Esophagus muscularis mucosa (tissue), 4 donors: Measurements from ENCODE around the gene RNF181. TPM values are rescaled to one million over a fixed set of nuclear protein-coding genes. Genes with fewer than 3 reads are reported as not detected.

ENCODE experiments used
- DNase-seq: peaks from one replicate; pipeline ENCODE4 v3.0.0-alpha.2; 2017; ENCODE audit errors: extremely low spot score
- H3K27ac ChIP-seq, 4 donors: fragments of 200-600 bp; sonication (generic); replicated peaks in 1 of 4; 1 replicate in 3 of 4; 2 replicates in 1 of 4; pipeline ENCODE4 v1.5.1; 2016 to 2019; ENCODE audit warnings: mild to moderate bottlenecking in 1 of 4
- H3K27me3 ChIP-seq, 4 donors: fragments of 200-600 bp; sonication (generic); one replicate each; pipeline versions ENCODE4 v1.5.1 to v1.6.0; 2016 to 2019
- H3K36me3 ChIP-seq, 4 donors: fragments of 200-600 bp; sonication (generic); one replicate each; pipeline ENCODE4 v1.5.1; 2016 to 2019
- H3K4me1 ChIP-seq, 4 donors: fragments of 200-600 bp; sonication (generic); one replicate each; pipeline ENCODE4 v1.5.1; 2016 to 2019
- H3K4me3 ChIP-seq, 4 donors: fragments of 200-600 bp; sonication (generic); 1 replicate in 2 of 4; 2 replicates in 2 of 4; pipeline ENCODE4 v1.5.1; 2016 to 2019; ENCODE audit warnings: mild to moderate bottlenecking in 4 of 4, moderate library complexity in 1 of 4
- H3K9me3 ChIP-seq, 4 donors: fragments of 200-600 bp; sonication (generic); 1 replicate in 3 of 4; 2 replicates in 1 of 4; pipeline ENCODE4 v1.5.1; 2016 to 2019
- CTCF ChIP-seq, 3 experiments: fragments of 200-600 bp in 2 of 3; fragments of 450-650 bp in 1 of 3; sonication (generic) in 2 of 3; IDR thresholded peaks; one replicate each; pipeline ENCODE4 v1.5.1; 2017 to 2019; ENCODE audit warnings: antibody characterized with exemption in 3 of 3, mild to moderate bottlenecking in 2 of 3, moderate library complexity in 1 of 3
- EP300 ChIP-seq: sonication (generic); formaldehyde crosslinking; IDR thresholded peaks from one replicate; pipeline ENCODE4 v1.6.1; 2017; ENCODE audit warnings: antibody characterized with exemption
- POLR2A ChIP-seq: fragments of 450-650 bp; IDR thresholded peaks from one replicate; pipeline ENCODE4 v1.6.1; 2017; ENCODE audit warnings: antibody characterized with exemption, moderate library complexity, mild to moderate bottlenecking, low read depth
- POLR2AphosphoS5 ChIP-seq, 2 donors: sonication (generic); formaldehyde crosslinking; IDR thresholded peaks; one replicate each; pipeline ENCODE4 v1.6.1; 2017; ENCODE audit warnings: antibody characterized with exemption in 2 of 2
- WGBS: methylation state at CpG from one replicate; pipeline ENCODE4 v1.1.5; 2018; 5-methylcytosine and 5-hydroxymethylcytosine counted together
- intact Hi-C: fragments of 100-400 bp; cut with DNase I; formaldehyde crosslinking; loops from one replicate; pipeline ENCODE4 v1.15.1; 2023
- total RNA-seq, 4 donors: library from RNA; depleted of rRNA; stranded (reverse); fragments of >200 nt; gene quantifications; one replicate each; pipeline versions ENCODE4 v1.1.0 to v1.2.1, GENCODE V29; 2016

RNF181 gene
- total RNA-seq, 4 donors from 2014 or later = 133 to 142 (median 138) TPM

- no peak for TF ChIP-seq CTCF (IDR thresholded peaks at IDR 0.05)
- TF ChIP-seq EP300 = no peak
- no peak for TF ChIP-seq POLR2A
- TF ChIP-seq POLR2AphosphoS5 (IDR thresholded peaks at IDR 0.05) = no peak
- Histone ChIP-seq H3K27me3 (no peaks in the 10 kb centered on the region), H3K9me3 (no peaks in the 10 kb centered on the region), H3K4me3 (peak overlapping the region in 2 of 4 donors; percentile 36 to 54), H3K27ac (peak overlapping the region; percentile 53 to 74 (median 70)), H3K36me3 (no peaks in the 10 kb centered on the region), H3K4me1 (peaks cover 26 to 54% (median 49%) of the 10 kb centered on the region in 4 donors)
- 56% methylated on average over 6 of the region's 6 CpGs for WGBS
- no peak for DNase-seq
- intact Hi-C loops = no loop called here
Measured at GRCh38 chr2:85579266-85579935, 16.1 kb upstream of the RNF181 start.

- Histone ChIP-seq H3K27ac (peak overlapping the region in 2 of 4 donors; percentile 68 to 74), H3K4me3 (no peak overlapping the region), H3K9me3 (no peaks in the 10 kb centered on the region), H3K36me3 (no peaks in the 10 kb centered on the region), H3K4me1 (peaks cover 33 to 62% (median 57%) of the 10 kb centered on the region in 4 donors), H3K27me3 (no peaks in the 10 kb centered on the region)
- no peak for DNase-seq
- intact Hi-C loops = no loop called here
- TF ChIP-seq POLR2AphosphoS5 (IDR thresholded peaks at IDR 0.05) = no peak
- no peak for TF ChIP-seq CTCF (IDR thresholded peaks at IDR 0.05)
- no peak for TF ChIP-seq EP300
- TF ChIP-seq POLR2A = no peak
- 87% methylated on average over 3 of the region's 3 CpGs for WGBS
Measured at GRCh38 chr2:85580206-85580605, 15.3 kb upstream of the RNF181 start.

GRCh38 chr2:85582492-85582891, 13.1 kb upstream of the RNF181 start:
- WGBS = 63% methylated on average over 1 of the region's 1 CpG
- Histone ChIP-seq H3K9me3 (no peaks in the 10 kb centered on the region), H3K36me3 (no peaks in the 10 kb centered on the region), H3K4me1 (peaks cover 53 to 74% (median 71%) of the 10 kb centered on the region in 4 donors), H3K4me3 (no peak overlapping the region), H3K27me3 (no peaks in the 10 kb centered on the region), H3K27ac (peak overlapping the region in 2 of 4 donors; percentile 7)
- intact Hi-C loops = no loop called here
- no peak for DNase-seq
- no peak for TF ChIP-seq CTCF (IDR thresholded peaks at IDR 0.05)

GRCh38 chr2:85583667-85584353, 11.7 kb upstream of the RNF181 start:
- intact Hi-C loops = no loop called here
- DNase-seq = no peak
- Histone ChIP-seq H3K4me3 (peak overlapping the region; percentile 60 to 76 (median 72)), H3K36me3 (no peaks in the 10 kb centered on the region), H3K9me3 (no peaks in the 10 kb centered on the region), H3K27ac (peak overlapping the region; percentile 82 to 91 (median 86)), H3K27me3 (no peaks in the 10 kb centered on the region), H3K4me1 (peaks cover 57 to 74% (median 71%) of the 10 kb centered on the region in 4 donors)
- TF ChIP-seq CTCF (IDR thresholded peaks at IDR 0.05) (no peak), POLR2AphosphoS5 (IDR thresholded peaks at IDR 0.05) (peak in 1 of 2 donors; percentile 21)
- WGBS = 72% methylated on average over 4 of the region's 16 CpGs
